ENCODE data around the gene SLC35A2. TPM values are rescaled to one million over a fixed set of nuclear protein-coding genes. Genes with fewer than 3 reads are reported as not detected.

Gene SLC35A2
- total RNA-seq, 1 donor from 2014 or later = 33.3 TPM

- H3K36me3 Mint-ChIP-seq = peaks cover 17% of the 10 kb centered on the region
- no peak overlapping the region for H3K4me3 Mint-ChIP-seq
- no peak for TF ChIP-seq CTCF (conservative IDR thresholded peaks at IDR 0.05)
- H3K9me3 Mint-ChIP-seq = peaks cover 4% of the 10 kb centered on the region
- no peaks in the 10 kb centered on the region for H3K27me3 Mint-ChIP-seq
- DNase-seq (ENCODE audit: extremely low spot score, unreplicated experiment) = no peak
- no peak overlapping the region for H3K27ac Mint-ChIP-seq
- H3K4me1 Mint-ChIP-seq (ENCODE audit: unreplicated experiment) = no peaks in the 10 kb centered on the region
Measured at GRCh38 chrX:48934581-48935300, 23.3 kb upstream of the SLC35A2 start.

- H3K36me3 Mint-ChIP-seq = peaks cover 17% of the 10 kb centered on the region
- H3K4me1 Mint-ChIP-seq (ENCODE audit: unreplicated experiment) = no peaks in the 10 kb centered on the region
- peaks cover 4% of the 10 kb centered on the region for H3K9me3 Mint-ChIP-seq
- no peak overlapping the region for H3K4me3 Mint-ChIP-seq
- no peak overlapping the region for H3K27ac Mint-ChIP-seq
- no peak for DNase-seq (ENCODE audit: extremely low spot score, unreplicated experiment)
- TF ChIP-seq CTCF (conservative IDR thresholded peaks at IDR 0.05) = no peak
- H3K27me3 Mint-ChIP-seq = no peaks in the 10 kb centered on the region
Measured at GRCh38 chrX:48933757-48934156, 22.3 kb upstream of the SLC35A2 start.

DNA sequence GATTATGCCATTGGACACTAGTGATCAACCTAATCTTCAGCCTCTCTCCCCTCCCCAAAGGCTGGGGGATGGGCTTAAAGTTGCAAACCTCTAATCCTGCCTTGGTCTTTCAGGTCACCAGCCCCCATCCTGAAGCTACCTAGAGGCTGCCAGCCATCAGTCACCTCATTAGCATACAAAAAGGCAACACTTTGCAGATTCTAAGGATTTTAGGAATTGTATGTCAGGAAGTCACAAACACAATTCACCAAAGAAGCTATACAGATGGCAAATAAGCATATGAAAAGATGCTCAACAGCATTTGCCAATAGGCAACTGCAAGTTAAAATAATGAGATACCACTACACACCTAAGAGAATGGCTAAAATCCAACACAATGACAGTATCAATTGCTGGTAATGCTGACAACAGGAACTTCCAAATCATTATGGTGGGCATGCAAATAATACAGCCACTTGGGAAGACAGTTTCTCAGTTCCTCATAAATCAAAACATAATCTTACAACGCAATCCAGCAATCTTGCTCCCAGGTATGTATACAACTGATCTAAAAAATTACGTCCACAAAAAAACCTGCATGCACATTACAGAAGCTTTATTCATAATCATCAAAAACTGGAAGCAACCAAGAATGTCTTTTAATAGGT lies 16.4 kb upstream of the SLC35A2 start:
- no peak for TF ChIP-seq CTCF (conservative IDR thresholded peaks at IDR 0.05)
- Mint-ChIP-seq H3K36me3 (peaks cover 13% of the 10 kb centered on the region), H3K27ac (no peak overlapping the region), H3K4me1 (ENCODE audit: unreplicated experiment) (no peaks in the 10 kb centered on the region), H3K27me3 (no peaks in the 10 kb centered on the region), H3K4me3 (no peak overlapping the region), H3K9me3 (peaks cover 2% of the 10 kb centered on the region)
- DNase-seq (ENCODE audit: extremely low spot score, unreplicated experiment) = no peak

DNA sequence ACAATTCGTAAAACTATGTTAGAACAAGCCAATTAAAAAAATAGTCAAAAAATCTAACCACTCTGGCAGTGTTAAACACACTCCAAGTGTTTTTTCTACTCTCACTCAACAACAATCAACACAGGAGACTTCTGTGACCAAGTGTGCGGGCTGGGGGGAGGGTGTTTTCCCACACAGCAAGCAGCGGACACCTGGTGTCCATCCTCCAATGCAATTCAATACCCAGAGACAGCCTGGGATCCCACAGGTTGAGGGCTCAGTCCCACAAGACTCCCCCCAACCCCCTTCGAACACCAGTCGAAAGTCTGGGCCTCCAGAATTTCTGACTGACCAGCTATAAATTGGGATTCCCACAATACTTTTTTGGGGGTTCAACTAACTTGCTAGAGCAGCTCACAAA lies 15.7 kb upstream of the SLC35A2 start:
- TF ChIP-seq CTCF (conservative IDR thresholded peaks at IDR 0.05) = no peak
- no peak overlapping the region for H3K4me3 Mint-ChIP-seq
- no peaks in the 10 kb centered on the region for H3K9me3 Mint-ChIP-seq
- H3K36me3 Mint-ChIP-seq = peaks cover 11% of the 10 kb centered on the region
- no peak for DNase-seq (ENCODE audit: extremely low spot score, unreplicated experiment)
- no peaks in the 10 kb centered on the region for H3K4me1 Mint-ChIP-seq (ENCODE audit: unreplicated experiment)
- H3K27me3 Mint-ChIP-seq = no peaks in the 10 kb centered on the region
- H3K27ac Mint-ChIP-seq = no peak overlapping the region

- no peak overlapping the region for H3K27ac Mint-ChIP-seq
- H3K36me3 Mint-ChIP-seq = peaks cover 7% of the 10 kb centered on the region
- peaks cover 12% of the 10 kb centered on the region for H3K4me1 Mint-ChIP-seq (ENCODE audit: unreplicated experiment)
Measured at GRCh38 chrX:48924270-48924669, 12.8 kb upstream of the SLC35A2 start.

More at GRCh38 chrX:48924270-48924669, 12.8 kb upstream of the SLC35A2 start:
- no peaks in the 10 kb centered on the region for H3K9me3 Mint-ChIP-seq
- H3K27me3 Mint-ChIP-seq = no peaks in the 10 kb centered on the region
- no peak overlapping the region for H3K4me3 Mint-ChIP-seq
- no peak for DNase-seq (ENCODE audit: extremely low spot score, unreplicated experiment)
- no peak for TF ChIP-seq CTCF (conservative IDR thresholded peaks at IDR 0.05)

Measured in type B pancreatic cell (in vitro differentiated cells).